ENCODE measurements around the gene CCDC154. TPM values are rescaled to one million over a fixed set of nuclear protein-coding genes. Genes with fewer than 3 reads are reported as not detected.

CCDC154 gene
- total RNA-seq, 6 experiments from 2014 or later = 0.25 to 1.7 (median 0.79) TPM; not detected in 1

- intact Hi-C loops (cut with DNase I) = no loop called here
- H3K9me3 ChIP-seq = no peaks in the 10 kb centered on the region
- DNase-seq (no peak), ATAC-seq (no peak)
- peaks cover 0 to 35% (median under 1%) of the 10 kb centered on the region in 4 donors for H3K36me3 ChIP-seq
- TF ChIP-seq CTCF (IDR thresholded peaks at IDR 0.05) (no peak), POLR2A (IDR thresholded peaks at IDR 0.05) (no peak)
- WGBS (ENCODE audit: insufficient coverage, low coverage, low lambda C conversion rate, missing lambda C conversion rate) = 98% methylated on average over 8 of the region's 25 CpGs
- H3K27ac ChIP-seq = no peak overlapping the region
- H3K4me3 ChIP-seq = no peak overlapping the region
- H3K27me3 ChIP-seq = no peaks in the 10 kb centered on the region
- H3K4me1 ChIP-seq = no peaks in the 10 kb centered on the region
Measured at GRCh38 chr16:1449201-1449788, 4.9 kb upstream of the CCDC154 start.

GRCh38 chr16:1448536-1449116 is 4.3 kb upstream of the CCDC154 start:
- no CpG with 5 or more reads among the region's 30 CpGs for WGBS (ENCODE audit: insufficient coverage, low coverage, low lambda C conversion rate, missing lambda C conversion rate)
- H3K4me1 ChIP-seq = no peaks in the 10 kb centered on the region
- H3K36me3 ChIP-seq = peaks cover 0 to 30% (median under 1%) of the 10 kb centered on the region in 4 donors
- intact Hi-C loops (cut with DNase I) = no loop called here
- no peak for TF ChIP-seq POLR2A (IDR thresholded peaks at IDR 0.05)
- TF ChIP-seq CTCF (IDR thresholded peaks at IDR 0.05) = no peak
- H3K4me3 ChIP-seq = no peak overlapping the region
- ATAC-seq = no peak
- no peak for DNase-seq
- H3K27ac ChIP-seq = no peak overlapping the region
- no peaks in the 10 kb centered on the region for H3K9me3 ChIP-seq
- H3K27me3 ChIP-seq = no peaks in the 10 kb centered on the region

GRCh38 chr16:1447965-1448364 is 3.6 kb upstream of the CCDC154 start:
- H3K4me3 ChIP-seq = no peak overlapping the region
- WGBS (ENCODE audit: insufficient coverage, low coverage, low lambda C conversion rate, missing lambda C conversion rate) = 93% methylated on average over 3 of the region's 11 CpGs
- no peak for ATAC-seq
- peaks cover 0 to 26% (median under 1%) of the 10 kb centered on the region in 4 donors for H3K36me3 ChIP-seq
- H3K9me3 ChIP-seq = no peaks in the 10 kb centered on the region
- no peaks in the 10 kb centered on the region for H3K27me3 ChIP-seq
- intact Hi-C loops (cut with DNase I) = no loop called here
- no peak overlapping the region for H3K27ac ChIP-seq
- TF ChIP-seq CTCF (IDR thresholded peaks at IDR 0.05) (no peak), POLR2A (IDR thresholded peaks at IDR 0.05) (no peak)
- no peak for DNase-seq
- no peaks in the 10 kb centered on the region for H3K4me1 ChIP-seq

- no peak for DNase-seq
- H3K36me3 ChIP-seq = peaks cover 0 to 18% (median 0%) of the 10 kb centered on the region in 4 donors
- WGBS (ENCODE audit: insufficient coverage, low coverage, low lambda C conversion rate, missing lambda C conversion rate) = no CpG with 5 or more reads among the region's 41 CpGs
Measured at GRCh38 chr16:1446296-1447080, 2.1 kb upstream of the CCDC154 start.

More at GRCh38 chr16:1446296-1447080, 2.1 kb upstream of the CCDC154 start:
- H3K4me3 ChIP-seq = no peak overlapping the region
- no peak for ATAC-seq
- no peaks in the 10 kb centered on the region for H3K4me1 ChIP-seq
- intact Hi-C loops (cut with DNase I) = no loop called here
- no peaks in the 10 kb centered on the region for H3K27me3 ChIP-seq
- TF ChIP-seq CTCF (IDR thresholded peaks at IDR 0.05) = no peak
- TF ChIP-seq POLR2A (IDR thresholded peaks at IDR 0.05) = no peak
- no peaks in the 10 kb centered on the region for H3K9me3 ChIP-seq
- no peak overlapping the region for H3K27ac ChIP-seq

Measured in right lobe of liver (tissue), 6 donors.